K562 (cell line): ENCODE data around the gene RASL12. TPM values are rescaled to one million over a fixed set of nuclear protein-coding genes. Genes with fewer than 3 reads are reported as not detected.

ENCODE experiments used
- ATAC-seq: fragments of 200-7000 bp; cut with Tn5 transposase; 3 replicates; pipeline ENCODE4 v1.9.1; 2020; ENCODE audit warnings: moderate library complexity
- BruUV-seq: library from RNA; stranded (reverse); fragments of 400-500 nt; replicated peaks from 2 replicates; lab custom pipeline; 2021; lab: Mats Ljungman, UMichigan
- CTCF ChIA-PET: fragments of 300-600 bp; formaldehyde crosslinking; extraction: SDS; loops from one replicate; lab custom pipeline; 2021; ENCODE audit warnings: low intra/inter-chr PET ratio; lab: Yijun Ruan, JAX
- POLR2A ChIA-PET: fragments of 300-600, 350-650 bp; sonication (Branson Sonifier 250); formaldehyde crosslinking; extraction: SDS; loops from one replicate; lab custom pipeline; 2021; ENCODE audit warnings: antibody characterized with exemption, inconsistent platforms; lab: Yijun Ruan, JAX
- DNase-seq, 4 experiments: peaks; one replicate each; pipeline versions ENCODE4 v3.0.0 to v3.0.0-alpha.2; 2011 to 2018; ENCODE audit warnings: low spot score in 3 of 4, mixed read lengths in 3 of 4; ENCODE audit errors: extremely low read depth in 1 of 4
- FAIRE-seq: peaks from 2 replicates; lab custom pipeline; 2011; peaks lifted over from hg19 to GRCh38; lab: Jason Lieb, UNC
- H2AFZ ChIP-seq: 2 replicates; pipeline ENCODE4 v1.6.0; 2011; ENCODE audit warnings: low read depth, low read length, control low read depth, inconsistent platforms
- H3K27ac ChIP-seq: fragments of 200-600 bp; 3 replicates; pipeline ENCODE4 v1.8.0; 2011; ENCODE audit warnings: low read depth, mild to moderate bottlenecking, control low read depth, inconsistent platforms, low read length, moderate library complexity, mixed read lengths; ENCODE audit errors: extremely low read depth
- H3K27me3 ChIP-seq, 2 experiments: fragments of 300-600 bp in 1 of 2; 2 replicates in 1 of 2; 3 replicates in 1 of 2; pipeline versions ENCODE4 v1.6.0 to v1.8.0; 2011; ENCODE audit warnings: inconsistent platforms in 2 of 2, low read length in 2 of 2, mild to moderate bottlenecking in 1 of 2, mixed read lengths in 1 of 2, moderate library complexity in 1 of 2; ENCODE audit not compliant: control insufficient read depth in 2 of 2, insufficient read depth in 2 of 2
- H3K36me3 ChIP-seq: fragments of 300-600 bp; 3 replicates; pipeline ENCODE4 v1.8.0; 2011; ENCODE audit warnings: mild to moderate bottlenecking, low read length, inconsistent platforms; ENCODE audit not compliant: control insufficient read depth, insufficient read depth
- H3K4me1 ChIP-seq, 2 experiments: fragments of 200-600 bp in 1 of 2; replicated peaks in 1 of 2; 2 replicates in 1 of 2; 3 replicates in 1 of 2; pipeline versions ENCODE4 v1.5.1 to v1.8.0; 2011; ENCODE audit warnings: inconsistent platforms in 2 of 2, low read length in 2 of 2, mild to moderate bottlenecking in 1 of 2, mixed read lengths in 1 of 2, moderate library complexity in 1 of 2; ENCODE audit not compliant: control insufficient read depth in 2 of 2, insufficient read depth in 2 of 2
- H3K4me2 ChIP-seq: 2 replicates; pipeline ENCODE4 v1.6.1; 2011; ENCODE audit warnings: low read length, control low read depth, inconsistent platforms, mixed read lengths; ENCODE audit not compliant: insufficient read depth
- H3K4me3 ChIP-seq: fragments of 200-600 bp; sonication (generic), shearing (Covaris generic); 2 replicates; pipeline ENCODE4 v1.5.1; 2016; ENCODE audit warnings: control low read depth, inconsistent platforms
- H3K79me2 ChIP-seq: fragments of 200-600 bp; 3 replicates; pipeline ENCODE4 v1.8.0; 2011; ENCODE audit warnings: low read length, inconsistent platforms; ENCODE audit not compliant: control insufficient read depth, insufficient read depth
- H3K9ac ChIP-seq, 2 experiments: 2 replicates each; pipeline versions ENCODE4 v1.6.0 to v1.6.1; 2011; ENCODE audit warnings: low read depth in 2 of 2, low read length in 2 of 2, control low read depth in 1 of 2, inconsistent platforms in 1 of 2, mild to moderate bottlenecking in 1 of 2, mixed read lengths in 1 of 2; ENCODE audit not compliant: insufficient read depth in 1 of 2
- H3K9me1 ChIP-seq: one replicate; pipeline ENCODE4 v1.6.0; 2011; ENCODE audit warnings: inconsistent platforms, mild to moderate bottlenecking, low read length, moderate library complexity; ENCODE audit not compliant: control insufficient read depth, insufficient read depth
- H3K9me3 ChIP-seq: replicated peaks from 2 replicates; pipeline ENCODE4 v1.5.1; 2011; ENCODE audit warnings: low read depth, low read length, inconsistent platforms; ENCODE audit not compliant: control insufficient read depth, insufficient read depth
- H4K20me1 ChIP-seq: replicated peaks from 2 replicates; pipeline ENCODE4 v1.6.1; 2011; ENCODE audit warnings: low read length, inconsistent platforms, mixed read lengths; ENCODE audit not compliant: control insufficient read depth, insufficient read depth
- C11orf30 ChIP-seq: fragments of 450-650 bp; IDR thresholded peaks from 2 replicates; pipeline ENCODE4 v1.6.1; 2016; ENCODE audit warnings: low read depth, mild to moderate bottlenecking
- POLR2G ChIP-seq: fragments of 200-400 bp; formaldehyde crosslinking; IDR thresholded peaks from 2 replicates; pipeline ENCODE4 v1.6.1; 2017; ENCODE audit warnings: low read depth, mild to moderate bottlenecking, antibody characterized with exemption, low read length, moderate library complexity
- RAD51 ChIP-seq: fragments of 450-650 bp; IDR thresholded peaks from 2 replicates; pipeline ENCODE4 v1.7.1; 2016; ENCODE audit warnings: low read depth, mild to moderate bottlenecking, borderline replicate concordance
- WGBS: fragments of 100-300 bp; shearing (Covaris generic); methylation state at CpG from one replicate; pipeline ENCODE4 v1.1.6; 2016; ENCODE audit warnings: low coverage, mixed read lengths; ENCODE audit not compliant: insufficient coverage; ENCODE audit errors: missing lambda C conversion rate; 5-methylcytosine and 5-hydroxymethylcytosine counted together
- in situ Hi-C: fragments of 300-500 bp; cut with MboI; formaldehyde crosslinking; loops from 4 replicates; pipeline ENCODE4 v1.15.0; 2018; ENCODE audit warnings: inconsistent platforms, mixed read lengths
- intact Hi-C: fragments of 100-400 bp; cut with micrococcal nuclease; formaldehyde crosslinking; loops from 2 replicates; pipeline ENCODE4 v1.14.2; 2022
- polyA plus RNA-seq, 8 experiments: library from polyadenylated mRNA; depleted of rRNA in 4 of 8; stranded (reverse) in 5 of 8; unstranded in 3 of 8; fragments of >200 nt; fragmentation: Nextera tagmentation in 2 of 8; fragmentation: Illumina TruSeq in 1 of 8; extraction: Ambion mirVana in 2 of 8; extraction: Trizol in 1 of 8; gene quantifications; 2 replicates each; pipeline versions ENCODE4 v1.2.1 to v1.2.3, GENCODE V29; 2011 to 2014; ENCODE audit warnings: inconsistent platforms in 1 of 8, missing spikeins in 1 of 8
- total RNA-seq, 7 experiments: library from RNA; depleted of rRNA in 6 of 7; stranded (reverse); fragments of >200 nt in 6 of 7; fragmentation: Illumina TruSeq in 2 of 7; extraction: Trizol in 2 of 7; gene quantifications; 2 replicates each; pipeline versions ENCODE4 v1.2.1 to v1.2.3, GENCODE V29; 2011 to 2021; ENCODE audit warnings: low replicate concordance in 1 of 7
- TF ChIP-seq, protein P1 (sequence below): sonication (generic); formaldehyde crosslinking; IDR thresholded peaks from 2 replicates; pipeline ENCODE4 v1.9.0; 2022; ENCODE audit warnings: mild to moderate bottlenecking, missing genetic modification reagents

Gene RASL12
- total and polyA plus RNA-seq, 9 of the 15 experiments (the other 6 are each of a cell fraction or from before 2014, with no cell fraction given) = not detected

DNA sequence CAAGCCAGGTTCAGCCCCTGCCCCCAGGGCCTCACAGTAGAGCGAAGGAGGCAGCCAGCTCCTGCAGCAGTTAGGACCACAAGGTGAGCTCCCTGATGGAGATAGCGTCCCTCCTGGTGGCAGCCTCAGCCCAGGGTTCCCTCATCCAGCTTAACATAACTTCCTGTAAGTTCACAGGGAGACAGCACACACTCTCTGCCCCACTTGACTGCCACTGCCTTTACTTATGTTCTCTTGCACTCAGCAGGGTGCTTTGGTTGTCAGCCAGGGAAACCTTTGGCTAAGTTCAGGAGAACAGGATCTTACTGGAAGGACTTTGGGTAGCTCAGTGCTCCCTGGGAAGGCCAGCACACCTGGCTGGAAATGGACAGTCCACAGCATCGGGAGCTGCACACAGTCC is 19.6 kb upstream of the RASL12 start:
- Histone ChIP-seq H2AFZ (no peak overlapping the region), H3K79me2 (no peaks in the 10 kb centered on the region), H3K36me3 (no peaks in the 10 kb centered on the region), H3K9ac (no peak overlapping the region), H4K20me1 (peaks cover 8% of the 10 kb centered on the region), H3K9me1 (no peaks in the 10 kb centered on the region), H3K27me3 (peaks cover 24 to 40% of the 10 kb centered on the region in 2 experiments), H3K4me1 (peaks cover 0 to 4% of the 10 kb centered on the region in 2 experiments; a peak in 1 of 5 replicates), H3K9me3 (no peaks in the 10 kb centered on the region), H3K4me3 (no peak overlapping the region), H3K27ac (no peak overlapping the region), H3K4me2 (no peak overlapping the region)
- ChIA-PET POLR2A (interaction anchor here (0.7 kb wide), 1 partner anchor 217 kb away, joined by 3 read pairs; the partner anchor contains the start of gene RNU5B-1), CTCF (interaction anchor here (3.3 kb wide), 1 partner anchor 54 kb away, joined by 17 read pairs; no protein-coding TSS in a partner anchor)
- no peak for TF ChIP-seq RAD51
- TF ChIP-seq C11orf30 = no peak
- TF ChIP-seq POLR2G = no peak
- TF ChIP-seq, protein P1, sequence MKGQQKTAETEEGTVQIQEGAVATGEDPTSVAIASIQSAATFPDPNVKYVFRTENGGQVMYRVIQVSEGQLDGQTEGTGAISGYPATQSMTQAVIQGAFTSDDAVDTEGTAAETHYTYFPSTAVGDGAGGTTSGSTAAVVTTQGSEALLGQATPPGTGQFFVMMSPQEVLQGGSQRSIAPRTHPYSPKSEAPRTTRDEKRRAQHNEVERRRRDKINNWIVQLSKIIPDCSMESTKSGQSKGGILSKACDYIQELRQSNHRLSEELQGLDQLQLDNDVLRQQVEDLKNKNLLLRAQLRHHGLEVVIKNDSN (CRISPR knock-in tag) = no peak
- ATAC-seq = no peak
- no peak for FAIRE-seq
- in situ Hi-C loops (no loop called here), intact Hi-C loops (loop anchor here (5.0 kb wide), 1 partner anchor 55 kb away; no protein-coding TSS in a partner anchor)
- DNase-seq = no peak
- no TSS peak for BruUV-seq
- WGBS = 3% methylated on average over 3 of the region's 3 CpGs
